Prostate gland (tissue), 2 donors: ENCODE measurements around the gene NTM. TPM values are rescaled to one million over a fixed set of nuclear protein-coding genes. Genes with fewer than 3 reads are reported as not detected.

Source experiments
- DNase-seq: peaks from one replicate; pipeline ENCODE4 v3.0.0-alpha.2; 2019; ENCODE audit warnings: low spot score
- H3K27ac ChIP-seq, 2 donors: fragments of 200-600 bp; sonication (generic); 2 replicates each; pipeline ENCODE4 v1.5.1; 2017 to 2019
- H3K27me3 ChIP-seq: fragments of 200-600 bp; sonication (generic); replicated peaks from 2 replicates; pipeline ENCODE4 v1.5.1; 2019; ENCODE audit not compliant: insufficient read depth
- H3K36me3 ChIP-seq, 2 donors: fragments of 200-600 bp; sonication (generic); 1 replicate in 1 of 2; 2 replicates in 1 of 2; pipeline versions ENCODE4 v1.5.1 to v1.8.1; 2017 to 2019
- H3K4me1 ChIP-seq: fragments of 200-600 bp; sonication (generic); replicated peaks from 2 replicates; pipeline ENCODE4 v1.5.1; 2019
- H3K4me3 ChIP-seq, 2 donors: fragments of 200-600 bp; sonication (generic); 2 replicates each; pipeline ENCODE4 v1.5.1; 2017 to 2019
- H3K9me3 ChIP-seq: fragments of 200-600 bp; sonication (generic); 2 replicates; pipeline ENCODE4 v1.5.1; 2017
- CTCF ChIP-seq, 4 experiments: fragments of 200-600 bp in 2 of 4; fragments of 450-650 bp in 2 of 4; sonication (generic) in 2 of 4; IDR thresholded peaks; 1 replicate in 3 of 4; 2 replicates in 1 of 4; pipeline ENCODE4 v1.5.1; 2016 to 2019; ENCODE audit warnings: antibody characterized with exemption in 4 of 4, mild to moderate bottlenecking in 2 of 4, moderate library complexity in 2 of 4
- POLR2A ChIP-seq: fragments of 450-650 bp; IDR thresholded peaks from one replicate; pipeline ENCODE4 v1.6.1; 2016; ENCODE audit warnings: antibody characterized with exemption, mild to moderate bottlenecking
- POLR2AphosphoS5 ChIP-seq: sonication (generic); formaldehyde crosslinking; IDR thresholded peaks from one replicate; pipeline ENCODE4 v1.6.1; 2017; ENCODE audit warnings: antibody characterized with exemption
- WGBS: methylation state at CpG from one replicate; pipeline ENCODE4 v1.1.5; 2018; 5-methylcytosine and 5-hydroxymethylcytosine counted together
- intact Hi-C: fragments of 100-400 bp; cut with DNase I; formaldehyde crosslinking; loops from one replicate; pipeline ENCODE4 v1.14.2; 2022
- total RNA-seq, 2 donors: library from RNA; depleted of rRNA; stranded (reverse); fragments of >200 nt; gene quantifications; one replicate each; pipeline ENCODE4 v1.1.0, GENCODE V29; 2016

Gene NTM
- total RNA-seq, 2 donors from 2014 or later = 7.4 TPM; not detected in 1

- DNase-seq = no peak
- TF ChIP-seq CTCF (IDR thresholded peaks at IDR 0.05) (no peak), POLR2AphosphoS5 (no peak), POLR2A (no peak)
- H3K4me3 ChIP-seq = no peak overlapping the region
- intact Hi-C loops = no loop called here
- H3K27me3 ChIP-seq = no peaks in the 10 kb centered on the region
- H3K27ac ChIP-seq = no peak overlapping the region
- H3K9me3 ChIP-seq = no peaks in the 10 kb centered on the region
- no peaks in the 10 kb centered on the region for H3K36me3 ChIP-seq
- no peaks in the 10 kb centered on the region for H3K4me1 ChIP-seq
- 62% methylated on average over 5 of the region's 5 CpGs for WGBS
Measured at GRCh38 chr11:131796541-131796940, 426.1 kb downstream of the NTM start.

GRCh38 chr11:131800452-131800851, 430.0 kb downstream of the NTM start:
- no peaks in the 10 kb centered on the region for H3K27me3 ChIP-seq
- intact Hi-C loops = no loop called here
- H3K36me3 ChIP-seq = no peaks in the 10 kb centered on the region
- H3K4me3 ChIP-seq = no peak overlapping the region
- no peaks in the 10 kb centered on the region for H3K4me1 ChIP-seq
- no peak for DNase-seq
- TF ChIP-seq CTCF (IDR thresholded peaks at IDR 0.05) (no peak), POLR2A (no peak), POLR2AphosphoS5 (no peak)
- H3K27ac ChIP-seq = no peak overlapping the region
- WGBS = 94% methylated on average over 2 of the region's 2 CpGs
- H3K9me3 ChIP-seq = no peaks in the 10 kb centered on the region

GRCh38 chr11:131802440-131803115, 432.2 kb downstream of the NTM start:
- TF ChIP-seq POLR2A (no peak), POLR2AphosphoS5 (no peak), CTCF (IDR thresholded peaks at IDR 0.05) (no peak)
- H3K9me3 ChIP-seq = no peaks in the 10 kb centered on the region
- DNase-seq = no peak
- 64% methylated on average over 9 of the region's 9 CpGs for WGBS
- no peaks in the 10 kb centered on the region for H3K27me3 ChIP-seq
- H3K36me3 ChIP-seq = no peaks in the 10 kb centered on the region
- no peaks in the 10 kb centered on the region for H3K4me1 ChIP-seq
- H3K4me3 ChIP-seq = no peak overlapping the region
- H3K27ac ChIP-seq = no peak overlapping the region
- intact Hi-C loops = no loop called here

GRCh38 chr11:131807876-131808275, 437.5 kb downstream of the NTM start:
- no peak overlapping the region for H3K4me3 ChIP-seq
- intact Hi-C loops = no loop called here
- H3K4me1 ChIP-seq = no peaks in the 10 kb centered on the region
- no peaks in the 10 kb centered on the region for H3K27me3 ChIP-seq
- no peaks in the 10 kb centered on the region for H3K36me3 ChIP-seq
- 79% methylated on average over 2 of the region's 2 CpGs for WGBS
- TF ChIP-seq CTCF (IDR thresholded peaks at IDR 0.05) = no peak
- TF ChIP-seq POLR2A = no peak
- TF ChIP-seq POLR2AphosphoS5 = no peak
- H3K27ac ChIP-seq = no peak overlapping the region
- no peak for DNase-seq
- no peaks in the 10 kb centered on the region for H3K9me3 ChIP-seq

GRCh38 chr11:131808470-131808869, 438.1 kb downstream of the NTM start:
- intact Hi-C loops = no loop called here
- no peak overlapping the region for H3K4me3 ChIP-seq
- H3K27me3 ChIP-seq = no peaks in the 10 kb centered on the region
- TF ChIP-seq POLR2A (no peak), POLR2AphosphoS5 (no peak), CTCF (IDR thresholded peaks at IDR 0.05) (no peak)
- DNase-seq = no peak
- 67% methylated on average over 6 of the region's 6 CpGs for WGBS
- H3K27ac ChIP-seq = no peak overlapping the region
- H3K36me3 ChIP-seq = no peaks in the 10 kb centered on the region
- no peaks in the 10 kb centered on the region for H3K9me3 ChIP-seq
- no peaks in the 10 kb centered on the region for H3K4me1 ChIP-seq
